ENCODE measurements around the gene DPEP2. TPM values are rescaled to one million over a fixed set of nuclear protein-coding genes. Genes with fewer than 3 reads are reported as not detected.

The DPEP2 gene
- total and polyA plus RNA-seq, 2 of the 13 experiments (the other 11 are each of a cell fraction or from before 2014, with no cell fraction given), result 0.18 TPM; not detected in 1

DNA sequence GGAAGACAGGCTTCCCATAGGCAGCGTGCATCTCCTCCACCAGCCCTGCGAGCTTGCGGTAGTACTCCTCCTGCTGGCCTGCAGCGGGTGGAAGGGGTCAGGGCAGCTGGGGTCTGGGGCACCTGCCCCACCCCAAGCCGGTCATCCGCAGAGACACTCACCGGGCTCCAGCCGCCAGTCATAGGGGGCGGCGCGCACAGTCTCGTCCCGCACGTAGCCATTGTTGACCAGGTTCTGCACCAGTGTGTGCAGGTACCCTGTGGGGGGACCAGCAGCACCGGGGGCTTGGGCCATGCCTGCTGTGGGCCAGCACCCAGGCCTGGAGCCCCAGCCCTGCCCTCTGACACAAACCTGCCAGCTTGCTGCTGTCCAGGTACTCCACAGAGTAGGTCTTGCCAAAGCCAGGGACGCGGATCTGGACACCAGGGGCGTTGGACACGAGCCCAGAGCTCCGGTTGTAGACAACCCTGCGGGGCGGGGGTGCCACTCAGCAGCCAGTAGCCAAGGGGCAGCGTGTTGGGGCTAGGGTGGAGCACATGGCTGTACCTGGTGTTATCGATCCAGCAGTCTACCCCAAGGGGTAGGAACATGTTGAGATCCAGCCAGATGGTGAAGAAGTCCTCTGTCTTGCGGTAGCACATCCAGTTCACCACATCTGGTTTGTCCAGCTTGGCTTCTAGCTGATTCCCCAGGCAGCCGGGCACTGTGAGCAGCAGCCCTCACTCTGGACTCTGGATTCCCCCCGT lies 56.6 kb downstream of the DPEP2 start (continued):
- TF ChIP-seq ERF (CRISPR knock-in tag; IDR thresholded peaks at IDR 0.05) (peak; percentile 47), SMARCE1 (IDR thresholded peaks at IDR 0.05; ENCODE audit: borderline replicate concordance) (no peak), MIER3 (CRISPR knock-in tag; IDR thresholded peaks at IDR 0.05; ENCODE audit: borderline replicate concordance) (0 out of 2 replicates have a peak, but pooled peaks have one; percentile 31), PITX1 (CRISPR knock-in tag; IDR thresholded peaks at IDR 0.05) (no peak), AGO2 (optimal IDR thresholded peaks at IDR 0.05; ENCODE audit: low read depth, low read length) (peak; percentile 97), ZBTB7A (CRISPR knock-in tag; IDR thresholded peaks at IDR 0.05) (no peak), FOXA1 (IDR thresholded peaks at IDR 0.05) (no peak), FOXA1 (CRISPR knock-in tag; IDR thresholded peaks at IDR 0.05) (0 out of 2 replicates have a peak, but pooled peaks have one; percentile 25), PAX8 (CRISPR knock-in tag; IDR thresholded peaks at IDR 0.05; ENCODE audit: borderline replicate concordance) (0 out of 2 replicates have a peak, but pooled peaks have one; percentile 37), HMG20B (CRISPR knock-in tag; conservative IDR thresholded peaks at IDR 0.05) (0 out of 2 replicates have a peak, but pooled peaks have one; percentile 12), AHR (CRISPR knock-in tag; IDR thresholded peaks at IDR 0.05) (peak; percentile 31; the same call in 1 of the 2 replicates), JUN (CRISPR knock-in tag; IDR thresholded peaks at IDR 0.05) (peak; percentile 26; the same call in 1 of the 2 replicates), EED (CRISPR knock-in tag; IDR thresholded peaks at IDR 0.05) (0 out of 2 replicates have a peak, but pooled peaks have one; percentile 13), ARID2 (CRISPR knock-in tag; IDR thresholded peaks at IDR 0.05; ENCODE audit: borderline replicate concordance) (no peak), MAFG (CRISPR knock-in tag; IDR thresholded peaks at IDR 0.05) (no peak), CENPT (CRISPR knock-in tag; IDR thresholded peaks at IDR 0.05; ENCODE audit: low read depth) (0 out of 2 replicates have a peak, but pooled peaks have one; percentile 31), ZNF557 (CRISPR knock-in tag; IDR thresholded peaks at IDR 0.05) (peak; percentile 17; the same call in 1 of the 2 replicates), KLF13 (CRISPR knock-in tag; IDR thresholded peaks at IDR 0.05) (peak; percentile 79; the same call in 1 of the 2 replicates), ZIK1 (CRISPR knock-in tag; IDR thresholded peaks at IDR 0.05; ENCODE audit: borderline replicate concordance, low read depth) (0 out of 2 replicates have a peak, but pooled peaks have one; percentile 48), POLR2G (IDR thresholded peaks at IDR 0.05; ENCODE audit: low read depth, low read length) (0 out of 2 replicates have a peak, but pooled peaks have one; percentile 15), KDM2A (CRISPR knock-in tag; IDR thresholded peaks at IDR 0.05; ENCODE audit: borderline replicate concordance, low read depth) (peak; percentile 82)
- TF ChIP-seq, protein P1, sequence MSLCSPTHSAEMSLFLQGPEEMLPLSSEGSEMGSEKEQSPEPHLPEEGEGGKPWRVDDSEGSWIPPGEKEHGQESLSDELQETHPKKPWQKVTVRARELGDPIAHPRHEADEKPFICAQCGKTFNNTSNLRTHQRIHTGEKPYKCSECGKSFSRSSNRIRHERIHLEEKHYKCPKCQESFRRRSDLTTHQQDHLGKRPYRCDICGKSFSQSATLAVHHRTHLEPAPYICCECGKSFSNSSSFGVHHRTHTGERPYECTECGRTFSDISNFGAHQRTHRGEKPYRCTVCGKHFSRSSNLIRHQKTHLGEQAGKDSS (CRISPR knock-in tag; IDR thresholded peaks at IDR 0.05; ENCODE audit: borderline replicate concordance, low read depth), result 0 out of 2 replicates have a peak, but pooled peaks have one; percentile 21
- TF ChIP-seq, protein P2, sequence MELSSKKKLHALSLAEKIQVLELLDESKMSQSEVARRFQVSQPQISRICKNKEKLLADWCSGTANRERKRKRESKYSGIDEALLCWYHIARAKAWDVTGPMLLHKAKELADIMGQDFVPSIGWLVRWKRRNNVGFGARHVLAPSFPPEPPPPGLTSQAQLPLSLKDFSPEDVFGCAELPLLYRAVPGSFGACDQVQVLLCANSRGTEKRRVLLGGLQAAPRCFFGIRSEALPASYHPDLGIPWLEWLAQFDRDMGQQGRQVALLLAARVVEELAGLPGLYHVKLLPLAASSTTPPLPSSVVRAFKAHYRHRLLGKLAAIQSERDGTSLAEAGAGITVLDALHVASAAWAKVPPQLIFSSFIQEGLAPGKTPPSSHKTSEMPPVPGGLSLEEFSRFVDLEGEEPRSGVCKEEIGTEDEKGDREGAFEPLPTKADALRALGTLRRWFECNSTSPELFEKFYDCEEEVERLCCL (CRISPR knock-in tag; IDR thresholded peaks at IDR 0.05; ENCODE audit: borderline replicate concordance), result 0 out of 2 replicates have a peak, but pooled peaks have one; percentile 50
- TF ChIP-seq, protein P3, sequence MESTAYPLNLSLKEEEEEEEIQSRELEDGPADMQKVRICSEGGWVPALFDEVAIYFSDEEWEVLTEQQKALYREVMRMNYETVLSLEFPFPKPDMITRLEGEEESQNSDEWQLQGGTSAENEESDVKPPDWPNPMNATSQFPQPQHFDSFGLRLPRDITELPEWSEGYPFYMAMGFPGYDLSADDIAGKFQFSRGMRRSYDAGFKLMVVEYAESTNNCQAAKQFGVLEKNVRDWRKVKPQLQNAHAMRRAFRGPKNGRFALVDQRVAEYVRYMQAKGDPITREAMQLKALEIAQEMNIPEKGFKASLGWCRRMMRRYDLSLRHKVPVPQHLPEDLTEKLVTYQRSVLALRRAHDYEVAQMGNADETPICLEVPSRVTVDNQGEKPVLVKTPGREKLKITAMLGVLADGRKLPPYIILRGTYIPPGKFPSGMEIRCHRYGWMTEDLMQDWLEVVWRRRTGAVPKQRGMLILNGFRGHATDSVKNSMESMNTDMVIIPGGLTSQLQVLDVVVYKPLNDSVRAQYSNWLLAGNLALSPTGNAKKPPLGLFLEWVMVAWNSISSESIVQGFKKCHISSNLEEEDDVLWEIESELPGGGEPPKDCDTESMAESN (CRISPR knock-in tag; conservative IDR thresholded peaks at IDR 0.05), result peak; percentile 58; the same call in 1 of the 2 replicates
- TF ChIP-seq, protein P4, sequence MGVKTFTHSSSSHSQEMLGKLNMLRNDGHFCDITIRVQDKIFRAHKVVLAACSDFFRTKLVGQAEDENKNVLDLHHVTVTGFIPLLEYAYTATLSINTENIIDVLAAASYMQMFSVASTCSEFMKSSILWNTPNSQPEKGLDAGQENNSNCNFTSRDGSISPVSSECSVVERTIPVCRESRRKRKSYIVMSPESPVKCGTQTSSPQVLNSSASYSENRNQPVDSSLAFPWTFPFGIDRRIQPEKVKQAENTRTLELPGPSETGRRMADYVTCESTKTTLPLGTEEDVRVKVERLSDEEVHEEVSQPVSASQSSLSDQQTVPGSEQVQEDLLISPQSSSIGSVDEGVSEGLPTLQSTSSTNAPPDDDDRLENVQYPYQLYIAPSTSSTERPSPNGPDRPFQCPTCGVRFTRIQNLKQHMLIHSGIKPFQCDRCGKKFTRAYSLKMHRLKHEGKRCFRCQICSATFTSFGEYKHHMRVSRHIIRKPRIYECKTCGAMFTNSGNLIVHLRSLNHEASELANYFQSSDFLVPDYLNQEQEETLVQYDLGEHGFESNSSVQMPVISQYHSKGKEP (CRISPR knock-in tag; IDR thresholded peaks at IDR 0.05), result no peak

Measured in HepG2 (cell line).